ENCODE measurements around the gene DLG2. TPM values are rescaled to one million over a fixed set of nuclear protein-coding genes. Genes with fewer than 3 reads are reported as not detected.

The DLG2 gene
- total and polyA plus RNA-seq, 2 donors (not counting 3 experiments of a cell fraction or from before 2014, with no cell fraction given), result 0.15 to 1.1 TPM

GRCh38 chr11:83467837-83468236, 2159.3 kb downstream of the DLG2 start:
- no peak for FAIRE-seq
- H3K27ac ChIP-seq (ENCODE audit: insufficient read depth, low read depth, low read length), result no peak overlapping the region
- H3K9ac ChIP-seq (replicated peaks; ENCODE audit: extremely low read depth, insufficient read depth, low read length), result no peak overlapping the region
- CTCF ChIA-PET, result no interaction called here
- H3K4me1 ChIP-seq (ENCODE audit: control insufficient read depth, extremely low read depth, insufficient read depth, low read length), result no peaks in the 10 kb centered on the region
- no peaks in the 10 kb centered on the region for H3K36me3 ChIP-seq (ENCODE audit: control insufficient read depth in 2 of 2, extremely low read depth in 1 of 2, insufficient read depth in 2 of 2, low read length in 2 of 2)
- H2AFZ ChIP-seq (ENCODE audit: low read depth, low read length), result no peak overlapping the region
- dilution Hi-C loops (cut with MboI; ENCODE audit: extremely low pct_ligation_motif_present, low sequenced_read_pairs) (no loop called here), intact Hi-C loops (cut with micrococcal nuclease) (no loop called here)
- H3K79me2 ChIP-seq (ENCODE audit: control insufficient read depth, insufficient read depth, low read length), result no peaks in the 10 kb centered on the region
- no peaks in the 10 kb centered on the region for H3K27me3 ChIP-seq (ENCODE audit: control insufficient read depth in 2 of 2, insufficient read depth in 2 of 2, low read length in 2 of 2)
- POLR2A ChIA-PET, result no interaction called here
- no peaks in the 10 kb centered on the region for H4K20me1 ChIP-seq (replicated peaks; ENCODE audit: control insufficient read depth, extremely low read depth, insufficient read depth, low read length)
- no peak for DNase-seq (ENCODE audit: low read depth, low spot score)
- H3K4me2 ChIP-seq (ENCODE audit: insufficient read depth, low read length), result no peak overlapping the region
- TF ChIP-seq EZH2 (IDR thresholded peaks at IDR 0.05; ENCODE audit: borderline replicate concordance, low read depth, low read length, severe bottlenecking) (no peak), POLR2AphosphoS5 (IDR thresholded peaks at IDR 0.05; ENCODE audit: insufficient read depth, low read depth, low read length) (no peak), CTCF (IDR thresholded peaks at IDR 0.05; ENCODE audit: extremely low read depth in 1 of 2, insufficient read depth in 1 of 2, low read depth in 1 of 2, low read length in 2 of 2) (no peak), JUN (IDR thresholded peaks at IDR 0.05; ENCODE audit: borderline replicate concordance, insufficient read depth, insufficient read length, low read depth) (no peak), POLR2A (IDR thresholded peaks at IDR 0.05; ENCODE audit: low read depth, low read length) (no peak), MAX (IDR thresholded peaks at IDR 0.05; ENCODE audit: insufficient read depth, insufficient read length) (no peak), GATA2 (IDR thresholded peaks at IDR 0.05; ENCODE audit: insufficient read depth, insufficient read length, low read depth, low read length) (no peak), MYC (IDR thresholded peaks at IDR 0.05; ENCODE audit: low read depth, low read length) (no peak), FOS (IDR thresholded peaks at IDR 0.05; ENCODE audit: borderline replicate concordance, insufficient read depth, low read length) (no peak)
- no TSS peak for BruUV-seq (replicated peaks)
- H3K9me3 ChIP-seq (replicated peaks; ENCODE audit: control insufficient read depth, insufficient read depth, low read length), result no peaks in the 10 kb centered on the region
- no peaks in the 10 kb centered on the region for H3K9me1 ChIP-seq (replicated peaks; ENCODE audit: control insufficient read depth, extremely low read depth, insufficient read depth, low read length)
- H3K4me3 ChIP-seq (replicated peaks in 1 of 3; ENCODE audit: insufficient read depth in 1 of 3, low read depth in 1 of 3, low read length in 3 of 3), result no peak overlapping the region
